HG03280 (cell line): ENCODE measurements around the gene ZDHHC3.

Experiments
- ATAC-seq: cut with Tn5 transposase; IDR thresholded peaks from one replicate; pipeline ENCODE4 v1.9.1; 2021; ENCODE audit warnings: mild to moderate bottlenecking, moderate library complexity; ENCODE audit not compliant: unreplicated experiment

The ZDHHC3 gene

DNA sequence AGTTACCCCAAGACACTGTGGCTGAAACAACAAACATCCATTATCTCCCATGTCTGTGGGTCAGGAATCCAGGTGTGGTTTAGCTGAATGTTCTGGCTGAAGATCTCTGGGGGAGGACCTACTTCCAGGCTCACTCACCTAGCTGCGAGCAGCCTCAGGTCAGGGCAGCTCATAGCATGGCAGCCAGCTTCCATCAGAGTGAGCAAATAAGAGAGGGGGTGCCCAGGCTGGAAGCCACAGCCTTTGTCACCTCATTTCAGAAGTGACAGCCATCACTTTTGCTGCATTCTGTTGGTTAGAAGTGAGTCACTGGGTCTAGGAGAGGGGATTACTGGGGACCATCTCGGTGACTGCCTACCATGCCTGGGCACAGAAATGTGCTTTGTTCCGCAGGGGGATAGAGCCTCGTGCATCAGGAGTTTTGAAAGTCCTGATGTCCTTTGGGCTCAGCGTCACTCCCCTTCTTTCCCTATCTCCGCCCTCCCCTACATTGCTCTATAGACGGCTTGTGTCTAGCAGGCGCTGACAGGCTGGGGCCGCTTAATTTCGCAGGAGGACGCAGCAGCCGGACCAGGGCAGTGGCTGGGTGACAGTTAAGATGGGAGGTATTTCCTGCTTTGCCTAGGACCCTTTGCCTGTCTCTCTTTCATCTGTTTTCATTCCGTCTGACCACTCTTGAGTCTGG is 76.1 kb downstream of the ZDHHC3 start:
- ATAC-seq, result no peak

GRCh38 chr3:44896440-44896839 is 79.5 kb downstream of the ZDHHC3 start:
- no peak for ATAC-seq

GRCh38 chr3:44894485-44894884 is 81.5 kb downstream of the ZDHHC3 start:
- no peak for ATAC-seq

DNA sequence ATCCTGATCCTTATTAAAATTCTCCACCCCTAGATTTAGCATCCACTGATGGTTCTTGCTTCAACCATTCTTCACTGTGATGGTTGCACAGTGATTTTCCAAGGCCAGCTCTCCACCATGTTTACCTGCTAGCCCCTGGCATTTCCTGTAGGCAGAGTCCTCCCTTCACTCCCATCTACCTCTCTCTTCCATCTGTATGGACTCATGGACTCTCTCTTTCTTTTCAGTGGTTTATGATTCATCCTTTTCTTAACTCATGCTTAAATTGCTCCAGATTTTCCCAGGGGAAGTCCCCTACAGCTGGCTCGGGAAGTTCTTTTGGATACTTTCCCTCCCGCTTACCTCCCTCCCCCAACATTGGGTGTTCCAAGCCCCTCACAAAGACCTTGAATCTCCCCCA is 82.9 kb downstream of the ZDHHC3 start:
- no peak for ATAC-seq

- ATAC-seq, result no peak
These were observed 83.3 kb downstream of the ZDHHC3 start for GRCh38 chr3:44892689-44893088.

DNA sequence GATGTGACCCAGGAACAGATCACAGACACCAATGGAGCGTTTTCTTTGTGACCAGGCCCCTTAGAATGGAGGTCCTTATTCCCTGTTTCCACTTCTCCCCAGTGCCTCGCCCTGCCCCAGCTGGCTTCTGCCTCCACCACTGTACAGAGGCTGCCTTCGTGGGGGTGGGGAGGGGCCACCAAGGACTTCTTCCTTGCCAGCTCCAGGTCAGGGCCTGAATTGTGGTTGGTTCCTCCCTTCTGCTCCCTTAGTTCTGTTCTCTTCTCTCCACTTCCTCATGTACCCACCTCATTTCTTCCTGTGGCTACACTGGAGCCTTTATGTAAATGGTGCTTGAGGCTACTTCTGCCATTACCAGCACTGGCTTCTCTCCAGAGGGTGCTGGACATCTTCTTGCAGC is 85.1 kb downstream of the ZDHHC3 start:
- ATAC-seq, result no peak

DNA sequence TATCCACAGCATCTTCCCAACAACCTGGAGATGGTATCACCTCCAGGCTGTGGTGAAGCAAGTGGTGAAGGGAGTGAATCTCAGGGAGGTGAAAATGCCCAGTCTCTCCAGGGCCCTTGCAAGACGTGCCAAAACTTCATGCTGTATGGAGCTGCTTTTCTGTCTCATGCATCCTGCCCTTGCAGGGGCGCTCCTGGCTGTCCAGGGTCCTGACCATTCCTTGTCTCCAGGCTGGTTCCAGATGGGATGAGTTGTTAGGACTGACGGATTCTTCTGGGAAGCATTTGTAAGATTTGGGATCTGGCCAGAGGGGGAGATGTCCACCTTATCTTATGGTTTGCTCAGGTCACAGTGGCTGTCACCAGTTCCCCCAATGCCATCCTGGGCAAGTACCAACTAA is 85.7 kb downstream of the ZDHHC3 start:
- ATAC-seq, result no peak

DNA sequence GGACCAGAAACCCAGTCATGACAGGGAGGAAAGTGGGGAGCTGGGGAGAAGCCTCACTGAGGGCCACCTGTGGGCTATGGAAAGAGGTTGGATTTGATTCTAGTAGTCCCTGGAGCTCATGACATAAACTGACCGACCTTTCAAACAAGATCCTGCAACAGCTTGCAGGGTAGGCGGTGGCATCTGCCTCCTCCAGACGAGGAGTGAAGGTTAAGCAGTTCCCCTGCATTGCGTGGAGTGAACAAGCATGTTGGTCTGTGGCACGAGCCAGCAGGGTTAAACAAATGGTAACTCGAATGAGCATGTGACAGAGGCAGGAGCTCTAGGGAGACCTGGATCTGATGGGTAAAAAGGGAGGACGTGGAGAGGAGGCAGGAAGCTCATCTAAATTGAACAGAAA is 88.9 kb downstream of the ZDHHC3 start:
- ATAC-seq, result no peak

DNA sequence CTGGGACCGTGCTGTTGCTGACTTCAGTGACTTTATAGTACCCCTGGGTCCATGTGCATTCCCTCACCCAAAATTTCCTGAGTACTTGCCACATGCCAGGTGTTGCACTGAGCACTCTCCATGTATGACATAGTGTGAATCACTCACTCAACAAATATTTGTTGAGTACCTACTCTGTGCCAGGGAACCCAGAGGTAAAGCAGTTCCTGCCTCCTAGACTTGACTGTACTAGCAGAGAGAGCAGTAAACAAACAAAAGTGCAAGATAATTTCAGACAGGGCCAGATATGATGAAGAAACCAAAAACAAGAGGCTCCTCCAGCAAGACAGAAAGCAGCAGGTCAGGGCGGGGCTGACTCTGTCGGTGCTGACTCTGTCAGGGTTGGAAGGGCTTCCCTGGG is 89.4 kb downstream of the ZDHHC3 start:
- ATAC-seq, result no peak

GRCh38 chr3:44885618-44886017 is 90.4 kb downstream of the ZDHHC3 start:
- no peak for ATAC-seq

GRCh38 chr3:44883999-44884431 is 92.0 kb downstream of the ZDHHC3 start:
- ATAC-seq, result no peak

- no peak for ATAC-seq
These were observed 92.6 kb downstream of the ZDHHC3 start for GRCh38 chr3:44883213-44883955.

- ATAC-seq, result no peak
These were observed 95.7 kb downstream of the ZDHHC3 start for GRCh38 chr3:44880284-44880683.

GRCh38 chr3:44877333-44877732 is 98.6 kb downstream of the ZDHHC3 start:
- no peak for ATAC-seq

GRCh38 chr3:44875596-44875995 is 100.4 kb downstream of the ZDHHC3 start:
- ATAC-seq, result no peak
